Spinal cord (tissue), 10 donors: ENCODE results near the gene SLC10A1. TPM values are rescaled to one million over a fixed set of nuclear protein-coding genes. Genes with fewer than 3 reads are reported as not detected.
A peak's percentile ranks its signal among the peaks of the same experiment; 100 is the strongest.

Source experiments
- DNase-seq, 6 donors: peaks; one replicate each; pipeline versions ENCODE4 v3.0.0 to v3.0.0-alpha.2; 2013 to 2015; ENCODE audit warnings: low spot score in 6 of 6, low read depth in 4 of 6
- H3K27ac ChIP-seq: one replicate; pipeline ENCODE4 v1.5.1; 2013; ENCODE audit warnings: low read depth, low read length, control low read depth
- H3K27me3 ChIP-seq: one replicate; pipeline ENCODE4 v1.6.1; 2013; ENCODE audit warnings: low read length; ENCODE audit not compliant: control insufficient read depth, insufficient read depth
- H3K36me3 ChIP-seq: one replicate; pipeline ENCODE4 v1.6.1; 2013; ENCODE audit warnings: low read length; ENCODE audit not compliant: control insufficient read depth, insufficient read depth
- H3K4me1 ChIP-seq: one replicate; pipeline ENCODE4 v1.6.1; 2013; ENCODE audit warnings: low read length; ENCODE audit not compliant: control insufficient read depth, insufficient read depth
- H3K4me3 ChIP-seq: one replicate; pipeline ENCODE4 v1.5.1; 2013; ENCODE audit warnings: low read depth, low read length, control low read depth
- H3K9me3 ChIP-seq: one replicate; pipeline ENCODE4 v1.6.1; 2013; ENCODE audit warnings: low read length; ENCODE audit not compliant: control insufficient read depth, insufficient read depth
- WGBS: methylation state at CpG from one replicate; pipeline ENCODE4 v1.1.5; 2013; ENCODE audit warnings: missing lambda C conversion rate; ENCODE audit not compliant: insufficient coverage; 5-methylcytosine and 5-hydroxymethylcytosine counted together
- polyA plus RNA-seq, 2 donors: library from polyadenylated mRNA; unstranded; fragments of 120-200 nt; gene quantifications; one replicate each; pipeline ENCODE4 v1.2.1, GENCODE V29; 2013; ENCODE audit not compliant: insufficient read length in 2 of 2
- total RNA-seq, 2 donors: library from RNA; depleted of rRNA in 1 of 2; stranded (reverse); fragments of 120-200 nt in 1 of 2; fragments of >200 nt in 1 of 2; gene quantifications; one replicate each; pipeline versions ENCODE4 v1.2.3 to v1.2.4, GENCODE V29; 2013 to 2014
- donor health status: healthy.

Gene SLC10A1
- total and polyA plus RNA-seq, 4 donors: 0.21 TPM; not detected in 3

GRCh38 chr14:69812711-69813110 is 15.7 kb upstream of the SLC10A1 start:
- H3K27ac ChIP-seq: no peak overlapping the region
- no peaks in the 10 kb centered on the region for H3K36me3 ChIP-seq
- H3K27me3 ChIP-seq: no peaks in the 10 kb centered on the region
- 74% methylated on average over 7 of the region's 9 CpGs for WGBS
- no peaks in the 10 kb centered on the region for H3K9me3 ChIP-seq
- H3K4me3 ChIP-seq: no peak overlapping the region
- H3K4me1 ChIP-seq: no peaks in the 10 kb centered on the region
- DNase-seq: peak in 1 of 6 donors; percentile 21

DNA sequence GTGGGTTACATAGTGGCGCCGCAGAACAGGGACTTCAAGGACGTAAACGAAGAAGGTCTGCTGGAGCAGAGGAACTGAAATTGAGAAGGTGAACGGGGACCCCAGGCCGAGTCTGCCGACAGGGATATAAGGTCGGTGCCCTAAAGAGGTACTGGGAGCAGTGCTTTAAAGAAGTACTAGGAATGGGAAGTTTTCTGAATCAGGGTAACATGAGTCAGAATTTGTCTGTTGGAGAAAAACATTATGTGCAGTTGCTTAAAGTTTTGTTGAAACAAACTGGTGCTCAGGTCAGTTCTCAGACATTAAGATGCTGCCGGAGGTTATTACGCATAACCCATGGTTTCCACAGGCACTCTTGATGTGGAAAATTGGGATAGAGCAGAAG is 14.8 kb upstream of the SLC10A1 start:
- no peaks in the 10 kb centered on the region for H3K9me3 ChIP-seq
- no peaks in the 10 kb centered on the region for H3K4me1 ChIP-seq
- H3K36me3 ChIP-seq: no peaks in the 10 kb centered on the region
- H3K27me3 ChIP-seq: no peaks in the 10 kb centered on the region
- H3K27ac ChIP-seq: no peak overlapping the region
- H3K4me3 ChIP-seq: no peak overlapping the region
- no peak for DNase-seq
- 92% methylated on average over 10 of the region's 10 CpGs for WGBS

DNA sequence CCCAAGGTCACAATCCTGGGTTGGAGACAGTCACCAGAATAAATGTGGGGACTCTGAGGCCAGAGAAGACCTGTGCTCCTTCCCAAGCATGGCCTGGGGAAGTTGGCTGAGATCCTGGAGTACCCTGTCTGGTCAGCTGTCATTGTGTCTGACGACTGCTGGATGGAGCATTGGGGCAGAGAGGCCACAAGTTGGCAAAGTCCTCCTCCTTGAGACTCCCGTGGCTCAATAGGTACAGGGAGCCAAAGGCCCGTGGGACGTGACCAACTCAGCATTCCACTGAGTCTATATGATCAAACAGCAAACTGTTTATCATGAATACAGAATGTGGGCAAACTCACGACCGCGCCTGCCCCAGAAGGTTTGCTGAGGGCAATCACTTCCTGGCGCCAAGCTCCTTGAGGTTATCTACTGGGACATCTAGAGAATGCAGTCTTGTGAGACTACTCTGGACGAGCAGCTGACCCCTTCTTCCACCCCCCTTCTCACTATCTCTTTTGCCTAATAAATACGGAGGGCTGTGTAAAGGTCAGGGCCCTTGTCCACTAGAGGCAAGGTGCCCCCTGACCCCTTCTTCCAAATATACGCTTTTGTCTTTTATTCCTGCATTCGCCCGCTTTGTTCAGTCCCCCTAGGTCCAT is 14.3 kb upstream of the SLC10A1 start:
- no peaks in the 10 kb centered on the region for H3K27me3 ChIP-seq

GRCh38 chr14:69808919-69809808 is 12.1 kb upstream of the SLC10A1 start:
- H3K9me3 ChIP-seq: no peaks in the 10 kb centered on the region
- no peaks in the 10 kb centered on the region for H3K36me3 ChIP-seq
- DNase-seq: peak in 2 of 6 donors; percentile 6 to 10
- H3K27me3 ChIP-seq: no peaks in the 10 kb centered on the region
- 84% methylated on average over 6 of the region's 12 CpGs for WGBS
- no peaks in the 10 kb centered on the region for H3K4me1 ChIP-seq
- H3K27ac ChIP-seq: no peak overlapping the region
- no peak overlapping the region for H3K4me3 ChIP-seq

More for the DNA sequence above, 14.3 kb upstream of the SLC10A1 start:
- H3K4me1 ChIP-seq: no peaks in the 10 kb centered on the region
- no peak overlapping the region for H3K27ac ChIP-seq
- no peaks in the 10 kb centered on the region for H3K9me3 ChIP-seq
- WGBS: 85% methylated on average over 8 of the region's 13 CpGs
- H3K36me3 ChIP-seq: no peaks in the 10 kb centered on the region
- H3K4me3 ChIP-seq: no peak overlapping the region
- DNase-seq: no peak

DNA sequence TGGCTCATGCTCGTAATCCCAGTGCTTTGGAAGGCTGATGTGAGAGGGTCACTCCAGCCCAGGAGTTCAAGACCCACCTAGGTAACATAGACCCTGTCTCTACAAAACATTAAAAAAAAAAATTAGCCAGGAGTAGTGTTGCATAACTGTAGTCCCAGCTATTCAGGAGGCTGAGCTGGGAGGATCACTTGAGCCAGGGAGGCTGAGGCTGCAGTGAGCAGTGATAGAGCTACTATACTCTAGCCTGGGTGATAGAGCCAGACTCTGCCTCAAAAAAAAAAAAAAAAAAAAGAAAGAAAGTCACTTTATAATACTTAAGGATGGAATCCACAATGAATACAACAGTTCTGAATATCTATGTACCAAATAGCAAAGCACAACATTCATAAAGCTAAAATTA is 10.2 kb upstream of the SLC10A1 start:
- H3K4me1 ChIP-seq: no peaks in the 10 kb centered on the region
- WGBS: no CpG with 5 or more reads among the region's 1 CpG

DNA sequence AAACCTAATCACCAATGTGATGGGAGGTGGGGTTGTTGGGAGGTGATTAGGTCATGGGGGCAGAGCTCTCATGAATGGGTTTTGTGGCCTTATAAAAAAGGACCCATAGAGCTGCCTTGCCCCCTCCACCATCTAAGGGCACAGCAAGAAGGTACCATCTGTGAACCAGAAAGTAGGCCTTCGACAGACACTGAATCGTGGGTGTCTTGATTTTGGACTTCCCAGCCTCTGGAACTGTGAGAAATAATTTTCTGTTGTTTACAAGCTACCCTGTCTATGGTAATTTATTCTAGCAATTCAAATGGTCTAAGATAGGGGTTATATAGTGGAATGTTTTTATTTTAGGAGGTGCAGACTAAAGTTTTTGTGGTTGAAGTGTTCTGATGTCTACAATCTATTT is 7.9 kb upstream of the SLC10A1 start:
- no peak overlapping the region for H3K4me3 ChIP-seq
- no peaks in the 10 kb centered on the region for H3K9me3 ChIP-seq
- H3K36me3 ChIP-seq: no peaks in the 10 kb centered on the region
- H3K4me1 ChIP-seq: no peaks in the 10 kb centered on the region
- H3K27ac ChIP-seq: no peak overlapping the region
- DNase-seq: no peak
- WGBS: no CpG with 5 or more reads among the region's 2 CpGs
- H3K27me3 ChIP-seq: no peaks in the 10 kb centered on the region

More for the DNA sequence above, 10.2 kb upstream of the SLC10A1 start:
- Histone ChIP-seq H3K4me3 (no peak overlapping the region), H3K9me3 (no peaks in the 10 kb centered on the region), H3K27me3 (no peaks in the 10 kb centered on the region), H3K36me3 (no peaks in the 10 kb centered on the region), H3K27ac (no peak overlapping the region)
- no peak for DNase-seq

DNA sequence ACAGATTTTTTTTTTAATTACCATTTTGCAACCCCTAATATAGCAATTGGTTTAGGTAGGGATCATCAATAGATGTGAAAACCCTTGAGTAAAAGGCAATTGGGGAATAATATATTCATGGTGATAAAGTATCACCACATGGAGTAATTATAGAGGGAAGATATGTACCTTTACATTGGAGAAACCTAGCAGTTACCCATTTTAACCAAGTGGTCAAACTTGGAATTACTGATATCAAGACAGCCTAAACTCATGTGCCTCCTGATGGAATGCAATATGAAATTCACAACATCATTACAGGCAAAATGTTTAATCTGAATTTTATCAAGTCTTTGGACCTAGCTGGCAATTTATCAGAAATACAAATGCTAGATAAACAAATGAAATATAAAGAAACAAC is 6.7 kb upstream of the SLC10A1 start:
- DNase-seq: no peak
- no peaks in the 10 kb centered on the region for H3K9me3 ChIP-seq
- no peaks in the 10 kb centered on the region for H3K36me3 ChIP-seq
- H3K4me1 ChIP-seq: no peaks in the 10 kb centered on the region
- no peak overlapping the region for H3K27ac ChIP-seq
- no peaks in the 10 kb centered on the region for H3K27me3 ChIP-seq
- no peak overlapping the region for H3K4me3 ChIP-seq

DNA sequence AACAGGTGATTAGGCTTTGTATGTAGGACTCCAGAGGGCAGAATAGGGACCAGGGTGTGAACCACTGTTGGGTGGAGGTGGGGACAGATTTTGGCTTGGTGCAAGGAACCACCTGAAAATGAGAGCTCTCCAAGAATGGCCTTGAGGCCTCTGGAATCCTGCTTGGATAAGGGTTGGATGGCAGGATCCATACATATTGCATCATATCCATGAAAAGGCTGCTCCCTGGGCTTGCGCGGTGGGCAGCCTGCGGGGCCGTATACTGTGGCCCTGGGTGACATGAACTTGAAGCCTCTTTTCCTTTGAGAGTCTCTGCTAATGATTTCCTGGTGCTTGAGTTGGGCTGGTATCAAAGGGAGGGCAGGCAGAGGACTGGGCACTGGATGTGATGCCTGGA is 1.3 kb upstream of the SLC10A1 start:
- Histone ChIP-seq H3K36me3 (no peaks in the 10 kb centered on the region), H3K4me3 (no peak overlapping the region), H3K27ac (no peak overlapping the region), H3K4me1 (no peaks in the 10 kb centered on the region), H3K27me3 (no peaks in the 10 kb centered on the region), H3K9me3 (no peaks in the 10 kb centered on the region)
- WGBS: 97% methylated on average over 4 of the region's 4 CpGs
- DNase-seq: no peak

- 81% methylated on average over 2 of the region's 5 CpGs for WGBS
- no peaks in the 10 kb centered on the region for H3K36me3 ChIP-seq
- DNase-seq: no peak
- H3K27me3 ChIP-seq: no peaks in the 10 kb centered on the region
- H3K27ac ChIP-seq: no peak overlapping the region
- no peaks in the 10 kb centered on the region for H3K4me1 ChIP-seq
- H3K9me3 ChIP-seq: no peaks in the 10 kb centered on the region
- no peak overlapping the region for H3K4me3 ChIP-seq
These were observed 715 bp upstream of the SLC10A1 start for GRCh38 chr14:69797573-69798338.
